CD8-positive, alpha-beta memory T cell (primary cell): ENCODE data around the gene ACTR3. TPM values are rescaled to one million over a fixed set of nuclear protein-coding genes. Genes with fewer than 3 reads are reported as not detected.
A peak's percentile ranks its signal among the peaks of the same experiment; 100 is the strongest.

Source experiments
- CTCF ChIA-PET: fragments of 350-600 bp; sonication (Branson Sonifier 250); formaldehyde crosslinking; loops from one replicate; lab custom pipeline; 2021; ENCODE audit warnings: antibody characterized with exemption; lab: Charles Lee
- POLR2A ChIA-PET: fragments of 350-600 bp; sonication (Branson Sonifier 250); formaldehyde crosslinking; loops from one replicate; lab custom pipeline; 2021; ENCODE audit warnings: antibody characterized with exemption; lab: Charles Lee
- DNase-seq, 5 donors: peaks; one replicate each; pipeline versions ENCODE4 v3.0.0 to v3.0.0-alpha.2; 2020 to 2022; ENCODE audit warnings: mixed read lengths in 1 of 5
- H3K27ac ChIP-seq: one replicate; pipeline ENCODE4 v1.7.0; 2013; ENCODE audit warnings: low read depth, mild to moderate bottlenecking, low read length, moderate library complexity
- H3K27me3 ChIP-seq: 2 replicates; pipeline ENCODE4 v1.7.0; 2013; ENCODE audit warnings: low read length, mild to moderate bottlenecking; ENCODE audit not compliant: insufficient read depth, poor library complexity, severe bottlenecking
- H3K36me3 ChIP-seq: 2 replicates; pipeline ENCODE4 v1.7.0; 2013; ENCODE audit warnings: mild to moderate bottlenecking, low read length, moderate library complexity; ENCODE audit not compliant: insufficient read depth
- H3K4me1 ChIP-seq: 2 replicates; pipeline ENCODE4 v1.7.0; 2013; ENCODE audit warnings: mild to moderate bottlenecking, low read length, moderate library complexity; ENCODE audit not compliant: insufficient read depth
- H3K4me3 ChIP-seq: 2 replicates; pipeline ENCODE4 v1.7.0; 2013; ENCODE audit warnings: mild to moderate bottlenecking, low read length
- H3K9me3 ChIP-seq: 2 replicates; pipeline ENCODE4 v1.7.0; 2013; ENCODE audit warnings: mild to moderate bottlenecking, low read length
- H3K27ac Mint-ChIP-seq, 8 donors: one replicate each; pipeline ENCODE4 v1.8.0; 2020 to 2021; ENCODE audit warnings: mixed read lengths in 8 of 8, mild to moderate bottlenecking in 6 of 8, inconsistent platforms in 3 of 8, moderate library complexity in 3 of 8
- H3K27me3 Mint-ChIP-seq, 2 donors: one replicate each; pipeline ENCODE4 v1.8.0; 2020 to 2021; ENCODE audit warnings: mixed read lengths in 2 of 2, mild to moderate bottlenecking in 1 of 2, moderate library complexity in 1 of 2
- H3K36me3 Mint-ChIP-seq, 3 donors: one replicate each; pipeline ENCODE4 v1.8.0; 2020 to 2021; ENCODE audit warnings: mixed read lengths in 3 of 3, inconsistent platforms in 1 of 3, mild to moderate bottlenecking in 1 of 3
- H3K4me1 Mint-ChIP-seq, 3 donors: one replicate each; pipeline ENCODE4 v1.8.0; 2020 to 2021; ENCODE audit warnings: mixed read lengths in 3 of 3, inconsistent platforms in 1 of 3, mild to moderate bottlenecking in 1 of 3
- H3K4me3 Mint-ChIP-seq, 7 donors: one replicate each; pipeline ENCODE4 v1.8.0; 2020 to 2021; ENCODE audit warnings: mixed read lengths in 7 of 7, mild to moderate bottlenecking in 6 of 7, moderate library complexity in 4 of 7, inconsistent platforms in 2 of 7
- H3K9me3 Mint-ChIP-seq, 5 donors: one replicate each; pipeline ENCODE4 v1.8.0; 2020 to 2022; ENCODE audit warnings: mixed read lengths in 5 of 5, mild to moderate bottlenecking in 3 of 5, moderate library complexity in 2 of 5, inconsistent platforms in 1 of 5
- polyA plus RNA-seq: library from polyadenylated mRNA; unstranded; fragments of 300-500 nt; fragmentation: Illumina TruSeq; gene quantifications from one replicate; pipeline ENCODE4 v1.2.3, GENCODE V29; 2021
- total RNA-seq, 2 experiments: library from RNA; stranded (reverse); gene quantifications; one replicate each; pipeline ENCODE4 v1.2.3, GENCODE V29; 2021

ACTR3 gene
- total and polyA plus RNA-seq, 3 experiments from 2014 or later, result 478 to 532 (median 512) TPM

- Mint-ChIP-seq H3K4me1 (peaks cover 0 to 17% (median 9%) of the 10 kb centered on the region in 3 donors), H3K27me3 (no peaks in the 10 kb centered on the region), H3K4me3 (no peak overlapping the region), H3K9me3 (no peaks in the 10 kb centered on the region), H3K27ac (peak overlapping the region in 4 of 8 donors; percentile 12 to 58 (median 40)), H3K36me3 (peaks cover 0 to 33% (median 6%) of the 10 kb centered on the region in 3 donors)
- H3K9me3 ChIP-seq, result no peaks in the 10 kb centered on the region
- ChIA-PET CTCF (no interaction called here), POLR2A (no interaction called here)
- H3K4me3 ChIP-seq, result no peak overlapping the region
- H3K27me3 ChIP-seq, result no peaks in the 10 kb centered on the region
- peaks cover 4% of the 10 kb centered on the region for H3K4me1 ChIP-seq
- H3K27ac ChIP-seq, result no peak overlapping the region
- H3K36me3 ChIP-seq, result no peaks in the 10 kb centered on the region
- DNase-seq, result no peak
Measured at GRCh38 chr2:113967272-113967671, 77.4 kb downstream of the ACTR3 start.

- H3K27ac Mint-ChIP-seq, result peak overlapping the region in 5 of 8 donors; percentile 16 to 85 (median 50)
- no peaks in the 10 kb centered on the region for H3K9me3 Mint-ChIP-seq
Measured at GRCh38 chr2:113972766-113973165, 82.9 kb downstream of the ACTR3 start.

GRCh38 chr2:113973810-113974209, 83.9 kb downstream of the ACTR3 start:
- H3K4me3 ChIP-seq, result no peak overlapping the region

More at GRCh38 chr2:113972766-113973165, 82.9 kb downstream of the ACTR3 start:
- no peaks in the 10 kb centered on the region for H3K9me3 ChIP-seq
- peaks cover 4% of the 10 kb centered on the region for H3K4me1 ChIP-seq
- no peak overlapping the region for H3K4me3 ChIP-seq
- H3K36me3 Mint-ChIP-seq, result peaks cover 8 to 69% (median 15%) of the 10 kb centered on the region in 3 donors
- H3K27ac ChIP-seq, result no peak overlapping the region
- CTCF ChIA-PET, result no interaction called here
- no peaks in the 10 kb centered on the region for H3K27me3 ChIP-seq
- peaks cover 3 to 26% (median 8%) of the 10 kb centered on the region in 3 donors for H3K4me1 Mint-ChIP-seq
- no peaks in the 10 kb centered on the region for H3K27me3 Mint-ChIP-seq
- POLR2A ChIA-PET, result no interaction called here
- H3K36me3 ChIP-seq, result peaks cover 7% of the 10 kb centered on the region
- H3K4me3 Mint-ChIP-seq, result no peak overlapping the region
- no peak for DNase-seq

GRCh38 chr2:113974727-113975126, 84.8 kb downstream of the ACTR3 start:
- Histone ChIP-seq H3K9me3 (no peaks in the 10 kb centered on the region), H3K4me3 (no peak overlapping the region), H3K27me3 (no peaks in the 10 kb centered on the region), H3K4me1 (peaks cover 4% of the 10 kb centered on the region), H3K36me3 (peaks cover 7% of the 10 kb centered on the region), H3K27ac (no peak overlapping the region)
- no peak for DNase-seq
- H3K4me1 Mint-ChIP-seq, result peaks cover 3 to 26% (median 9%) of the 10 kb centered on the region in 3 donors
- peak overlapping the region in 3 of 8 donors; percentile 20 to 37 (median 24) for H3K27ac Mint-ChIP-seq
- H3K27me3 Mint-ChIP-seq, result no peaks in the 10 kb centered on the region
- H3K36me3 Mint-ChIP-seq, result peaks cover 8 to 71% (median 15%) of the 10 kb centered on the region in 3 donors
- CTCF ChIA-PET, result interaction anchor here (1.2 kb wide), 1 partner anchor 9 kb away, joined by 5 read pairs; no protein-coding TSS in a partner anchor
- POLR2A ChIA-PET, result no interaction called here
- H3K9me3 Mint-ChIP-seq, result peaks cover 0 to 3% (median 0%) of the 10 kb centered on the region in 5 donors
- H3K4me3 Mint-ChIP-seq, result no peak overlapping the region

More at GRCh38 chr2:113973810-113974209, 83.9 kb downstream of the ACTR3 start:
- H3K27me3 Mint-ChIP-seq, result no peaks in the 10 kb centered on the region
- ChIA-PET CTCF (no interaction called here), POLR2A (no interaction called here)
- H3K27ac Mint-ChIP-seq, result no peak overlapping the region
- Histone ChIP-seq H3K9me3 (no peaks in the 10 kb centered on the region), H3K27ac (no peak overlapping the region), H3K27me3 (no peaks in the 10 kb centered on the region), H3K4me1 (peaks cover 4% of the 10 kb centered on the region), H3K36me3 (peaks cover 7% of the 10 kb centered on the region)
- peaks cover 8 to 70% (median 15%) of the 10 kb centered on the region in 3 donors for H3K36me3 Mint-ChIP-seq
- no peak for DNase-seq
- H3K4me1 Mint-ChIP-seq, result peaks cover 3 to 26% (median 9%) of the 10 kb centered on the region in 3 donors
- H3K9me3 Mint-ChIP-seq, result peaks cover 0 to under 1% (median 0%) of the 10 kb centered on the region in 5 donors
- H3K4me3 Mint-ChIP-seq, result no peak overlapping the region

GRCh38 chr2:113976277-113976928, 86.5 kb downstream of the ACTR3 start:
- CTCF ChIA-PET, result no interaction called here
- H3K9me3 Mint-ChIP-seq, result peaks cover 0 to 4% (median 0%) of the 10 kb centered on the region in 5 donors
- H3K27ac ChIP-seq, result no peak overlapping the region
- peaks cover 4% of the 10 kb centered on the region for H3K4me1 ChIP-seq
- no peaks in the 10 kb centered on the region for H3K27me3 Mint-ChIP-seq
- H3K4me1 Mint-ChIP-seq, result peaks cover 3 to 23% (median 7%) of the 10 kb centered on the region in 3 donors
- H3K27ac Mint-ChIP-seq, result peak overlapping the region in 6 of 8 donors; percentile 17 to 87 (median 50)
- H3K9me3 ChIP-seq, result no peaks in the 10 kb centered on the region
- no peak overlapping the region for H3K4me3 ChIP-seq
- no peak overlapping the region for H3K4me3 Mint-ChIP-seq
- peaks cover 8 to 62% (median 15%) of the 10 kb centered on the region in 3 donors for H3K36me3 Mint-ChIP-seq
- H3K27me3 ChIP-seq, result no peaks in the 10 kb centered on the region
- no peak for DNase-seq
- peaks cover 7% of the 10 kb centered on the region for H3K36me3 ChIP-seq
- POLR2A ChIA-PET, result no interaction called here

- ChIA-PET POLR2A (no interaction called here), CTCF (interaction anchor here (0.7 kb wide), 1 partner anchor 21 kb away, joined by 3 read pairs; no protein-coding TSS in a partner anchor)
- Mint-ChIP-seq H3K36me3 (peaks cover 8 to 55% (median 15%) of the 10 kb centered on the region in 3 donors), H3K4me3 (no peak overlapping the region), H3K27me3 (no peaks in the 10 kb centered on the region), H3K4me1 (peaks cover 3 to 15% (median 7%) of the 10 kb centered on the region in 3 donors), H3K9me3 (peaks cover 0 to 4% (median 0%) of the 10 kb centered on the region in 5 donors), H3K27ac (peak overlapping the region in 3 of 8 donors; percentile 37 to 60 (median 44))
- Histone ChIP-seq H3K9me3 (no peaks in the 10 kb centered on the region), H3K4me3 (no peak overlapping the region), H3K4me1 (no peaks in the 10 kb centered on the region), H3K27ac (no peak overlapping the region), H3K36me3 (peaks cover 7% of the 10 kb centered on the region), H3K27me3 (no peaks in the 10 kb centered on the region)
- no peak for DNase-seq
Measured at GRCh38 chr2:113977060-113977659, 87.3 kb downstream of the ACTR3 start.

GRCh38 chr2:113977660-113978523, 88.0 kb downstream of the ACTR3 start:
- Mint-ChIP-seq H3K4me3 (peak overlapping the region in 1 of 7 donors; percentile 13), H3K27me3 (no peaks in the 10 kb centered on the region), H3K4me1 (peaks cover 0 to 15% (median 7%) of the 10 kb centered on the region in 3 donors), H3K36me3 (peaks cover 3 to 54% (median 13%) of the 10 kb centered on the region in 3 donors), H3K27ac (peak overlapping the region in 3 of 8 donors; percentile 9 to 60 (median 37)), H3K9me3 (peaks cover 0 to 4% (median 0%) of the 10 kb centered on the region in 5 donors)
- POLR2A ChIA-PET, result no interaction called here
- no peaks in the 10 kb centered on the region for H3K9me3 ChIP-seq
- CTCF ChIA-PET, result interaction anchor here (0.7 kb wide), 1 partner anchor 22 kb away, joined by 3 read pairs; no protein-coding TSS in a partner anchor
- no peak for DNase-seq
- no peaks in the 10 kb centered on the region for H3K27me3 ChIP-seq
- no peak overlapping the region for H3K27ac ChIP-seq
- H3K36me3 ChIP-seq, result peaks cover 7% of the 10 kb centered on the region
- H3K4me3 ChIP-seq, result no peak overlapping the region
- H3K4me1 ChIP-seq, result no peaks in the 10 kb centered on the region
